ENCODE measurements around the gene PLCL1.
"Not testable (repeated sequence)": the region's sequence is repeated elsewhere in the genome, so short reads cannot be mapped to it uniquely, and the experiment has no call there.

The PLCL1 gene

GRCh38 chr2:198008230-198008629, 203.8 kb downstream of the PLCL1 start:
- no peak for FAIRE-seq

GRCh38 chr2:198012025-198012424, 207.6 kb downstream of the PLCL1 start:
- no peak for FAIRE-seq

- no peak for FAIRE-seq
Measured at GRCh38 chr2:198016243-198016642, 211.8 kb downstream of the PLCL1 start.

- FAIRE-seq = no peak
Measured at GRCh38 chr2:198017068-198017467, 212.7 kb downstream of the PLCL1 start.

GRCh38 chr2:198028955-198029354, 224.6 kb downstream of the PLCL1 start:
- FAIRE-seq = no peak

GRCh38 chr2:198029576-198029975, 225.2 kb downstream of the PLCL1 start:
- not testable (repeated sequence) for FAIRE-seq

GRCh38 chr2:198033626-198034025, 229.2 kb downstream of the PLCL1 start:
- FAIRE-seq = no peak

- FAIRE-seq = no peak
Measured at GRCh38 chr2:198036029-198036879, 231.9 kb downstream of the PLCL1 start.

- no peak for FAIRE-seq
Measured at GRCh38 chr2:198040835-198041234, 236.4 kb downstream of the PLCL1 start.

- FAIRE-seq = no peak
Measured at GRCh38 chr2:198042189-198042588, 237.8 kb downstream of the PLCL1 start.

GRCh38 chr2:198044777-198045176, 240.4 kb downstream of the PLCL1 start:
- no peak for FAIRE-seq

GRCh38 chr2:198045227-198045626, 240.8 kb downstream of the PLCL1 start:
- FAIRE-seq = peak; percentile 60

GRCh38 chr2:198052741-198053140, 248.3 kb downstream of the PLCL1 start:
- no peak for FAIRE-seq

- no peak for FAIRE-seq
Measured at GRCh38 chr2:198053148-198053547, 248.8 kb downstream of the PLCL1 start.

- no peak for FAIRE-seq
Measured at GRCh38 chr2:198053776-198054175, 249.4 kb downstream of the PLCL1 start.

GRCh38 chr2:198054299-198054698, 249.9 kb downstream of the PLCL1 start:
- FAIRE-seq = no peak

GRCh38 chr2:198055716-198056115, 251.3 kb downstream of the PLCL1 start:
- FAIRE-seq = no peak

GRCh38 chr2:198056836-198057235, 252.4 kb downstream of the PLCL1 start:
- FAIRE-seq = no peak

- no peak for FAIRE-seq
Measured at GRCh38 chr2:198059800-198060199, 255.4 kb downstream of the PLCL1 start.

- FAIRE-seq = no peak
Measured at GRCh38 chr2:198060277-198060676, 255.9 kb downstream of the PLCL1 start.

- no peak for FAIRE-seq
Measured at GRCh38 chr2:198062826-198063225, 258.4 kb downstream of the PLCL1 start.

- FAIRE-seq = no peak
Measured at GRCh38 chr2:198063242-198063641, 258.8 kb downstream of the PLCL1 start.

- FAIRE-seq = no peak
Measured at GRCh38 chr2:198065322-198065721, 260.9 kb downstream of the PLCL1 start.

- FAIRE-seq = no peak
Measured at GRCh38 chr2:198066597-198066996, 262.2 kb downstream of the PLCL1 start.

GRCh38 chr2:198072655-198073054, 268.3 kb downstream of the PLCL1 start:
- no peak for FAIRE-seq
